CD4-positive, alpha-beta T cell treated with Interleukin-21 for 1 hour (primary cell): Measurements from ENCODE around the gene SFXN3.
A peak's percentile ranks its signal among the peaks of the same experiment; 100 is the strongest.

Experiments
- DNase-seq: peaks from one replicate; pipeline ENCODE4 v3.0.0-alpha.2; 2020

The SFXN3 gene

DNA sequence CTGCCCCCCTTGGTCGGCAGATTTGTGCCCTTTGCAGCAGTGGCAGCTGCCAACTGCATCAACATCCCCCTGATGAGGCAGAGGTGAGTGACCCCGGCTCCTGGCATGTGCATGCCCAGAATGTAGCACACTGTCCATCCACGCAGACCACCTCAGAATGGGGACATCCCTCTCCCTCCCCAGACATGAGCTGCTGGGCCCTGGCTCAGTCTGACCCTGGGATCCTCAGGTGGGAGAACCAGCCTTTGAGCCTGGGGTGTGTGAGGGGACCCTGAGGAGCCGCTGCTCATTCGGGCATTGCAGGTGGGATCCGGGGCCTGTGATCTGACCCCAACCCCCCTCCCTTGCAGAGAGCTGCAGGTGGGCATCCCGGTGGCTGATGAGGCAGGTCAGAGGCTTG, 5.7 kb downstream of the SFXN3 start:
- DNase-seq: no peak

GRCh38 chr10:101038484-101038883, 7.5 kb downstream of the SFXN3 start:
- no peak for DNase-seq

GRCh38 chr10:101040061-101040460, 9.0 kb downstream of the SFXN3 start:
- DNase-seq: no peak

DNA sequence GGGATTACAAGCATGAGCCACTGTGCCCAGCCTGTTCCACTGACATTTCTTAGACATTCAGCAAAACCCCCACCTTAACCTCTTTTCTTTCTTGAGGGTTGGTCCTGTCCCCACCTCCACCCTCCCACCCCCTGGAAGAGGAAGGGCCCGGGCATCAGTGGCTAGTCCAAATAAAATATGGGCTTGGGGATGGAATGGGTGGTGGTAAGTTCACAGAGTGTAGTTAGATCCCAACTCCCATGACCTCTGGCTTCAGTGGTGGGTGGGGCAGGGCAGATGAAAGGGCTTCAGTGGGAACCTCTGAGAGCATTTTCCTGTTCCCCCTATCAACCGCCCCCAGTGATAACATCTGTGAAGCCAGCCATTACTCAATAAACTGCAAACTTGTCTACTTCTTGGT, 9.8 kb downstream of the SFXN3 start:
- DNase-seq: no peak

GRCh38 chr10:101041252-101041761, 10.3 kb downstream of the SFXN3 start:
- DNase-seq: peak; percentile 86

DNA sequence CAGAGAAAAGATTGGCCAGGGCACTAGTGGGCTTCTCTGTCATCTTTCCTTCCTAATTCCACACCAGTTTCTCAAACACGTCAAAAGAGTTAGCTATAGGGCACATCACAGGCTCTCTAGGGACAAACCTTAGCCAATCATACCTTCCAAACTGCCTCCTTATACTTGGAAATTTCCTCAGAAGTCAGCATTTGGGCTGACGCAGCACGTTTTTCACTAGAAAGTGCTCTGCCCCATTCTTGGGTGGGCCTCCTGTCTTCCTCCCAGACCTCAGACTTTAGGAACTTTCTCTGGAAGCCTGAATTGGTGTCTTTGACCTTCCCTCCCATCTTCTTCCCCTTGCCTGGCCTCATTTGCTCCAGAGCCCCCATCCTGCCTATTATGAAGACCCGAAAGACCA, 11.1 kb downstream of the SFXN3 start:
- DNase-seq: no peak

DNA sequence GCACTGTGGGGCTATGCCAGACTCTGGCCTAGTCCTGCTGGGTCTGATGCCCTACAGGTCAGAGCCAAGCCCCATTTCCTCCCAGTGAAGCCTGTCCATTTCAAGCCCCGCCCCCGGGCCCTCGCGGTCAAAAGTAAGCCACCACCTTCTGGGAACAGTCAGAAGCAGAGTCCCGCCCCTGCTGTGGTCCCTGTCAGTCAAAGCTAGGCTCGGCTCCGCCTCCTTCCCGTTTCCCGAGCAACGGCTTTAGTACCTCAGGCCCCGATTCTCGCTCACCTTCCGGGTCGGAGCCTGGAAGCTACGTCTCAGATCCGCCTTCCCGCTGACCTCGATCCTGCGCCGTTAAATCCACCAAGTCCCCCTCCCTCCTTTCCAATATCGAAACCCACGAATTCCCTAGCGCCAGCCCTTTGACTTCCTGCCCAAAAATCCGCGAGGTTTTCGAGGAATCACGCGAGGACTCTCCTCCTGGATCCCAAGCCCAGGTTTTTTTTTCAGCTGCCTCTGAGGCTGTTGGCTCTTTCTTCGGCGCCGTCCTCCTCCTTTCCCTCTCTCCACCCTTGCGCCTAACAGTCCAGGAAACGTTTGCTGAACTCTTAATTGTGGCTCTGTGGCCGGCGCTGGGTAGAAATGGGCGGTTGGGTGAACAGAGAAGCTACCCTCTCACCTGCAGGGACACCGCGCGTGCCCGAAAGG, 11.8 kb downstream of the SFXN3 start:
- DNase-seq: peak; percentile 88

- no peak for DNase-seq
These were observed 12.3 kb downstream of the SFXN3 start for GRCh38 chr10:101043363-101043707.

GRCh38 chr10:101044117-101044516, 13.1 kb downstream of the SFXN3 start:
- DNase-seq: no peak

DNA sequence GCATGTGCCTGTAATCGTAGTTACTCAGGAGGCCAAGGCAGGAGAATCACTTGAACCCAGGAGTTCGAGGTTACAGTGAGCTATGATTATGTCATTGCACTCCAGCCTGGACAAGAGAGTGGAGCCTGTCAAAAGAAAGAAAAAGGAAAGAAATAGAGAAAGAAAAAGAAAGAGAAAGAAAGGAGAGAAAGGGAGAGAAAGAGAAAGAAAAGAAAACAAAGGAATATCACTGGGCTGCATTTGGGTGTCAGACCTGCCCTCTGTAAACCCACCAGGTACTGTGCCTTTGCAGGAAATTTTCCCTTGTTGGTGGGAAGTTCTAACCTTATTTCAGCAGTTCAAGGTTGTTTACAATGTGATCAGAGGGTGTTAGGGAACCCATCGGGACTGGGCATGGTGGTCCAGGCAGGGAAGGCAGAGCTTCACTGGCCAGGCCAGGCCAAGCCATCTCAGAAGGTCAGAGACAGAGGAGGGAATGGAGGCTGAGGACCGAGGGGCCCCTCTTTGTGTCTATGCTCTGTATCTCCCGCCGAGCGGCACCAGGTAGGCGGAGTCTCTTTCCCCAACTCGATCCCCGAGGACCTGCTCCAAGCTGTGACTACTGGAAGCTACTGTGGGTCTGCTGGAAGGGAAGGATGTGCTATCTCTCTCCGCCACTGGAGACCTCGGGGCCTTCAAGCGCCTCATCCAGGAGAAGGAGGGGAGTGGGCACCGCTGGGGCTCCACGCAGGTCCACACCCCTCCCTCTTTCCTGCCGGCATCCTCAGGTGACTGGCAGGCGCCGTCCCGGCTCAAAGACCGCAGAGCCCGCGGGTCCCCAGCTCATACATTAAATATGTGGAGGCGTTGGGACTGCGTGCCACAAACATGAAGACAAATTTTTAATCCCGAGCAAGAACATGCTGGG, 15.6 kb downstream of the SFXN3 start:
- no peak for DNase-seq

DNA sequence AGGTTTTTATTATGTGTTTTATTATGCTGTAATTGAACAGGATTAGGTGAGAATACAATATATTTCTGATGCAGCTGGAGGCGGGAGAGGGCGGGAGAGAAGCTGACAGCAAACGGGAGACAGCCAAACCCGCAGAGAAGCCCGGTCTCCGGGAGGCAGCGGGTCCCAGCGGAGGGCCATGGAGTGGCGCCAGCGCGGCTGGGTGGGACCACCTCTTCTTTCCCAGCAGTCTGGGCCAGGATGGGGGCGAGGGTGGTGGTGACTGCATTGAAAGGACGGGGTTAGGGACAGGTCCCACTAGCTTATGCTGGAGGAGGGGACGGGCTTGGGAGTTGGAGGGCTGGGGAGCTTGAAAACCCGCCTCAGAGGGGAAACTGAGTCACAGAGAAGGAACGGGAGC, 16.2 kb downstream of the SFXN3 start:
- no peak for DNase-seq

- DNase-seq: no peak
These were observed 17.2 kb downstream of the SFXN3 start for GRCh38 chr10:101047961-101048892.

DNA sequence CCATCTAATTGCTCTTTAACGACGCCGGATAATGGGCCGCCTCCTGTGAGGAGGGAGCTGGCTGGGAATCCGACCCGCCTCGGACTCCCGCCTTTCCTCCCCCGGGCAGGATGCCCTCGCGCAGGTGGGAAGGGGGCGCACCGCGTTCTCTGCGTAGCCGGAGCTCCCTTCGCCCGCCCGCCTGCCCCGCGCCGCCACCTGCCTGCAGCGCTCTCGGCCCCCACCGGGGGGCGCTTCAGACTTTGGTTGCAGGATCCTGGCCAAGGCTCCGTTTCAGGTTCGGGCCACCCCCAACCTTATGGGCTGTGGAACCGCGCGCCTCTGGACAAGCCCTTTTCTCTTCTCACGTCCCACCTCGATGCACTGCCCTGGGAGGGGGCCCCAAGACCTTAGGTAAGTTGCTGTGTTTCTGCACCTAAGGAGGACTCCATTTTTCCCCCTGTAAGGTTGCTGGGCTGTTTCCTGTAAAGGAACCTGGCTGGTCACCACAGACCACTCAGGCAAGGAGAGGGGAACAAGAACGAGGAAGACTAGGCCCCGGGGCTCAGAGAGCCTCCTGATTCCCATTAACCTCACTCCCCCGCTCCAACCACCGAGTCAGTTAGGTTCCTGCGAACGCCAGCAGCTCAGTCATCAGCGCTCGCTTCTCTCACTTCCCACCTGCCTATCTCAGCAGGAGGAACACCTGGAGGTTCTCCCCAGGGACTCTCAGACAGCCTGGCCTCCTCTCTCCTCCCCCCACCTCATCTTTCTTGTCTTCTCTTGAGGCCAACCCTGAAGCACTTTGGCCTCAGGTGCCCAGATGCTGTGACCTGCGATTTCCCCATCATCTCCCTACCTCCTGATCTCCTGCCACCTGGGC, 19.4 kb downstream of the SFXN3 start:
- DNase-seq: peak; percentile 82

DNA sequence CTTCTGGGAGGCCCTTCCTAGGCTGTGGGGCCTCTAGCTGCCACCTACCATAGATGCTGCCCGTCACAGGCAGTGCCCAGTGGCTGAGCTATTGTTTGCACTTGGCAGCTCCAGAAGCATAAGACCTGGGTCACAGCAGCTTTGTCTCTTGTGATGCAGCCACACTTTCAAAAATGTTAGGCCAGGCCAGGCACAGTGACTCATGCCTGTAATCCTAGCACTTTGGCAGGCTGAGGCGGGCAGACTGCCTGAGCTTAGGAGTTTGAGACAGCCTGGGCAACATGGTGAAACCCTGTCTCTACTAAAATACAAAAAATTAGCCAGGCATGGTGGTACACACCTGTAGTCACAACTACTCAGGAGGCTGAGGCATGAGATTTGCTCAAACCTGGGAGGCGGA, 21.3 kb downstream of the SFXN3 start:
- DNase-seq: no peak

GRCh38 chr10:101053516-101053915, 22.5 kb downstream of the SFXN3 start:
- no peak for DNase-seq

DNA sequence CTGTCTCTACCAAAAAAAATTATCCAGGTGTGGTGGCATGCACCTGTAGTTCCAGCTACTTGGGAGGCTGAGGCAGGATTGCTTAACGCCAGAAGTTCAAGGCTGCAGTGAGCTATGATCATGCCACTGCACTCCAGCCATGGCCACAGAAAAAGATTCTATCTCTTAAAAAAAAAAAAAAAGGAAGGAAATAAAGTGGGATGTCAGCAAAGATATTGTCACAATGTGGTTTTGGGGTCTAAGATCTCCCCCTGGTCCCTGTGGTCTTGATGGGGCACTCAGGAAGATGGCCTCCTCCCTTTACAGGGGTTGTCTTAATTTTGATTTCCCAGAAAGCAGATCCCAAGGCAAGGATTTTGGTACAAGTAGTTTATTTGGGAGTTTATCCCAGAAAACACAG, 23.3 kb downstream of the SFXN3 start:
- no peak for DNase-seq

DNA sequence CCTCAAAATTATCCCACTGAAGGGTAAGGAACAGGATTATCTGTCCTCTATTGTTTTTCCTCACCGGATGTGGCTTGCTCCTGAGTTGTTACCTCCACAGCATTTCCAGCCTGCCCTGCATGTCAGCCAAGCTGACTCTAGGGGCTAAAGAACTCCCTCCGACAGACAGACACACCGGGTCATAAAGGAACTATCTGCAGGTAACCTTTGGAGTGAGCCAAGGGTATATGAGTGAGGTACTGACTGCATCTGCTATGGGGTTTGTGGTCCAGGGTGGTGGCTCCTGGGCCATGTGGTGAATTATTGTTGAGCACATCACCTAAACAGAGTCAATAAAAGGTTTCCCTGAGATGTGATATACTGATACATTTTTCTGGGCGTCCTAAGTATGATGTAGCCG, 23.8 kb downstream of the SFXN3 start:
- DNase-seq: no peak

- no peak for DNase-seq
These were observed 24.4 kb downstream of the SFXN3 start for GRCh38 chr10:101055411-101055810.

GRCh38 chr10:101056365-101057151, 25.5 kb downstream of the SFXN3 start:
- no peak for DNase-seq

DNA sequence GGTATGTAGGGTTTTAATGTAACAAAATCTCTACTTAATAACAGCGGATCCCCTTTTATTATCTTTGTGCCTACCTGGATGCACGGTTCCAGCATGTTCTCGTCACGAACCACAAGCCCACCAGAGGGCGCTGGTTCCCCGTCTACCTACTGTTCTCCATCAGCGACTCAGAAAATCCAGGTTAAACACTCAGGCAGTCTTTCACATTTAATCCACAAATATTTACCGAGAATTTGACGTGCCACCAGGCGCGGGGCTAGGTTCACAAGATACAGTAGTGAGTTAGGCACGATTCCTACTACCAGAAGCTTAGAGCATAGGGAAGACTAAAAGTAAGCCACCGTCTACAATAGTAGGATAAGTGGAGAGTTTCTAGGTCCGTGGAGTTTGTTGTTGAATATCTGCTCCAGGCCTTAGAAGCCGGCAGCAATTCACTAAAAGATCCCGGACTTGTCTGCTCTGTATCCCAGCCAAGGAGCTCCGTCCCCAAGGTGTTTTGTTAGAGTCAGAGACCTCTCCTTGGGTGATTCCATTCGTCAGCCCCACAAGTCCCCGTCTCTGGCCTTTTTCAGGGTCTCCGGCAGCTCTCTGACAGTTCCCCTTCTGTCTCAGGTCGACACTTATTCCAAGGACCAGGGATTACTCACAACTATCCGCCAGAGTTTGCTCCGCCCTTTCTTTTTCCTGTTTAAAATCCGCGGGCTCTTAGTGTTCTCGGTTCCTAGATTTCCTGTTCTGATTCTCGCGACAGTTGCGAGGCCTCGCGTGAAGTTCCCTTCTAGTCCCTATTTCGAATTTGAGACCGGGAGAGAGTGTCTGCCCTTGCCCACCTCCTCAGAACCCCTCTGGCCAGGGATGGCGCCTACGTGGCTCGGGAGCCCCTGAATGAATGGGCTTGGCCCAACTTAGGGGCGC, 29.3 kb downstream of the SFXN3 start:
- DNase-seq: peak; percentile 91
